ENCODE data around the gene PRKCA.

PRKCA gene

GRCh38 chr17:66755944-66756290 is 453.5 kb downstream of the PRKCA start:
- no peak for DNase-seq

- DNase-seq: no peak
These were observed 457.9 kb downstream of the PRKCA start for GRCh38 chr17:66760324-66760723.

DNA sequence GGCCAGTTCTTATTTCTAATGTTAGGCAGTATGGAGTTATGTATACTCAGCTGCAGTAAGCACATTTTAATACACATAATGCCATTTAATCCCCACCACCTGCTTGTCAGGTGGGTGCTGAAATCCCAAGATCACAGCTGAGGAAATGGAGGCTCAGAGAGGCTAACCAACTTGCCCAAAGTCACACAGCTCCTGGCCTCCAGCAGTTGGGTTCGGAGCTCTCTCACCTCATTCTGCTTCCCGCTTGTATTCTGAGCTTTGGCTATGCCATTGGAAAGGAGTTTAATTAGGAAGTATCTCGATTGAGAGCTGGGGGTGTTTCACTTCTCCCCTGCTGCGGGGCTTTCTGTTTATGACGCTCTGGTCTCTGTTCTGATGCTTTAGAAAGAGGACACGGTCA is 459.9 kb downstream of the PRKCA start:
- no peak for DNase-seq

GRCh38 chr17:66763056-66763455 is 460.6 kb downstream of the PRKCA start:
- no peak for DNase-seq

DNA sequence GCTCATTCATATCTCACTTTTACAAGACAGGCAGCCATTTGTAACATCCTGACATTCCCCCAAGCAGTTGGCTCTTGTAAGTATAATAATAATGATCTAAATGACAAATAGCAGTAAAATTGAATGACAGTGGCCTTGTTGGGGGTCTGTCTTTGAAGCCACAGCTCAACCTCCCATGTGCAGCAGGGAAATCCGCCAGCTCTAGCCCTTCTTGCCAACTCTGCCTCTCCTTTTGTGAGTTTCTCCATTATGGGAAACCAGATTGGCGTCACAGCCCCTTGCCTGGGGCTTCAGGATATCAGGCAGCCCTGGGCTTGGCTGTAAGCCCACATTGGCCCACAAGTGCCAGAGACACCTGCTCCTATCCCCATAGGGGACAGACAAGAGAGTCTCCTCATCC is 462.1 kb downstream of the PRKCA start:
- no peak for DNase-seq

DNA sequence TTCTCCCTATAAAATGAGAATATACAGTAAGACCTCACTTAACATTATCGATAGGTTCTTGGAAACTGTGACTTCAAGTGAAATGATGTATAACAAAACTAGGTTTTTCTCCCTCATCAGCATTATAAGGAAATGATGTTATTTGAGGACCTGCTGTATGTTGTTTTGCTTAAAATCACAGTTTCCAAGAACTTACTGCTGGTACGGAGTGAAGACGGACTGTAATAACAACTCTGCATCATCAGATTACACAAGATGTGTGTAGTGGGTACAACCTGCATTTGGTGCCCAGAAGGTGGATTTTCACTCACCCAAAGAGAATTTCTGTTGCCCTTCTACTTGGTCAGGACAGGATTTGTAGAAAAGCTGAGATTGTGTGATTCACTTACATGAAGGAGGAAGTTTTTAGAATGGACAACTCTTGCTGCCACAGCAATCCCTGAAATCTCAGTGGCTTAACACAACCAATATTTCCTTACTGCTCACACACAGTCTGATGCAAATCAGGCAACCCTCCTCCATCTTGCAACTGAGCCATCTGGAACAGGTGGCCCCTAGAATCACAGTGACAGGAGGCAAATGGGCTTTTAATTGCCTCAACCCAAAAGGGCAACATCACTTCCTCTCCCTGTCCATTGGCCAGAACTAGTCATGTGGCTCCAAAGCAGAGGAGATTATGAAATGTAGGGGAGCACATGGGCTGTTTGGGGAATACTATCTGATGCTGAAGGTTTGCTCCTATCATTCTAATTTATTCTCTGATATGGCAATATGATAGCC is 464.9 kb downstream of the PRKCA start:
- no peak for DNase-seq

DNA sequence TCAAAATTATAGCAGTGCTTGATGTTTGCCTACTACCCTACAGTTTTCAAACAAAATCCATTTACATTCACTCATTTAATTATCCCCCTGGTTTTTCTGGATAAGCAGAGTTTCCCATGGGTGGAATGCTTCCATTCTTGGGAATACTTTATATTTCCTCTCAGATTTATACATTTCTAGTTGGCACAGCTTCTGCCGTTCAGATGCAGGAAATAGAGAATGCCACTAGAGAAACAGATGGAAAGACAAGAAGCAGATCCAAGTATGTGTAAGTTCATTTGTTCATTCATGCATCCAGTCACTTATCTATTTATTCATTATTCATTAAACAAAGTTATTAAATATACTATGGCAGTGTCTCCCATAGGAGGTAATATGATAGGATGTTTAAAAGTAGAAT is 467.5 kb downstream of the PRKCA start:
- DNase-seq: no peak

DNA sequence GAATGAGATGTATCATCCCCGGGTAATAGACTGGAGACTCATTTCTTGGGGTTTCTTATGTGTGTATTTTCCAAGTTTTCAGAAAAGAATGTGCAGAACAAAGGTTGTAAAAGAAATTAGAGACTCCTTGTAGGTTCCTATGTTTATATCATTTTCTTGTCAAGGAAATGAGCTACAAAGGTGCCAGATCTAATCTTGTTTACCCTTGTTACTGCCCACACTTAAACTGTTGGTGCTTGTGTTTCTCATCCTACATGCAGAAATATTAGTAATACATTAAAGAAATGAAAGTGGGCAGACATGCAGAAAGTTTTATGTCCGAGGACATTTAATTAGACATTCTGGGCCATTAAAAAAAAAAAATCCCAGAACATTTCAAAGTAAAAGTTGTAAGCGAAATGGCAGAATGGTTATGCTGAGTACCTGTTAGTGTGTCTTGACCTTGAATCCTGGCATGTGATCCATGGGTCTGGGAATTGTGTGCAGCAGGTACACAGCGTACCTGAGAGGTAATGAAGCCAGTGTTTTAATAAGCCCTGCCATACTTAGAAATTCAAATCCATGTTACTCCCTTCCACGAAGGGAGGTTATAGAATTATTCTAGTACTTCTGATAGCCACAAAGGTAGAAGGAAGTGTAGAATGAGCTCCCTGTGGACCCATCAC is 469.9 kb downstream of the PRKCA start:
- DNase-seq: no peak

- no peak for DNase-seq
These were observed 472.9 kb downstream of the PRKCA start for GRCh38 chr17:66775271-66775670.

GRCh38 chr17:66775881-66776400 is 473.5 kb downstream of the PRKCA start:
- DNase-seq: no peak

DNA sequence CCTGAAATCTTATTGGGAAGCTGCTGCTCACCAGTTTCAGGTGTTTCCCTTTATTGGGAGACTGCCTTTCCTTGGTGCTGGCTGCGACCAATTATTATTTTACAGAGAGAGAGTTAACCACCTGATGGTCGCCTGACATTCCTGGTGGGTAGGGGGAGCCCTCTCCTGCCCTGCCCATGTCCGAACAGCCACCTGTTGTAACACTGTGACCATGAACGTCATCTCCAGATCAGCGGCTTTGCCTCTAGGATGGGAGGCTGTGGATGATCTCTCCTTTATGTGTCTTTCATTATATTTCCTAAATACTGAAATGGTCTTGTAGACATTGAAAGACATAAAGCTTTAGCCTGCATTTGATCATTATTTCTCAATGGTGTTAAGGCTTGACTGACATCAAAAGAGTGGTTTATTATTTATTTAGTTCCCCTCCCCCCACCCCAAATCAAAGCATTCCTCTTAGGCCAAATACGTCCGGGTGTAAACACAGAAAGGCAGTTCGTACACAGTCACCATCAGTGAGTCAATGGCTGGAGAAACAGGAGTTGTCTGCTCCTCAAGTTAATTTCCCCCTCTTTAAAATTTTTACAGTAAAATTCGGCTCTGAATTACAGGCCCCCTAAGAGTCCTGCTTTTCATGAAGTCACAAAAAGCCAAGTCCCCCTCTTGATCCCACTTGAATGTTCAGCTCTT is 474.7 kb downstream of the PRKCA start:
- no peak for DNase-seq

- no peak for DNase-seq
These were observed 475.3 kb downstream of the PRKCA start for GRCh38 chr17:66777689-66778225.

DNA sequence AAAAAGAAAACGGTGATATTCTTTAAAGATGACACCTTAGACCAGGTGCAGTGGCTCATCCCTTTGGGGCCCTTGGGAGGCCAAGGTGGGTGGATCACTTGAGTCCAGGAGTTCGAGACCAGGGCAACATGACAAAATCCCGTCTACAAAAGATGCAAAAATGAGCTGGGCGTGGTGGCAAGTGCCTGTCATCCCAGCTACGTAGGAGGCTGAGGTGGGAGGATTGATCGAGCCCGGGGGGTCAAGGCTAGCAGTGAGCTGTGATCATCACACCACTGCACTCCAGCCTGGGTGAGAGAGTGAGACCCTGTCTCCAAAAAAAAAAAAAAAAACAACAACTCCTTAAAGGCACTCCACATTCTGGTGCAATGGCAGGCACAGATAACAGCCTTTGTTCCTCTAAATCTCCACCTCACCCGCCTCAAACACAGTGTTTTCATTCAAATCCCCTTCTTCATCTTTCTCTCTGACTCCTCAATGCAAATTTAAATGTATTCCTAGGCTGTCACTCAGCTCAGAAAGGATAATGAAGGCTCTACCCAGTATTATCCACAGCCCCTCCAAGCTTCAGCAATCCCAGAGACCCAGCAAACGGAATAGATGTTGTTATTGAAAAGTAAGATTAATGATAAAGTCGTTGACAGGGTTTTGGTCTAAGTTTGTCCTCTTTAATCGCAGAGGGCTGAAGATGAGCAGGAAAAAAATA is 476.3 kb downstream of the PRKCA start:
- DNase-seq: no peak

DNA sequence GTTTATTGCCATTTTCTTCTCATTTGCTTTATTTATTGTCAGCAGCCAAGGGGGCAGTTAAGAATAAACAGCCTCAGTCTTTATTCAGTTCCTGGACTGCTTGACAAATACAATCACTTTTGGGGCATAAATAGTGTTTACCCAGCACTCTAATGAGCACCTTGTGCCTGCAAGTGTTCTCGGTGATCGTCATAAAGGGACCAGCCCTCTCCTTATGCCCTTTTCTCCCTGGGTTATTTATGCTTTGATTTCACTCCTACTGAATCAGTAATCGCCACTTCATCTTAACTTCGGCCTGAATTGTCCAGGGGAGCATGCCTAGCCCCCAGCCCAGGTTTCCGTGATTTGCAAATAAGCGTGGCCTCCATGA is 476.8 kb downstream of the PRKCA start:
- no peak for DNase-seq

- DNase-seq: no peak
These were observed 478.7 kb downstream of the PRKCA start for GRCh38 chr17:66781135-66781534.

GRCh38 chr17:66782851-66783250 is 480.4 kb downstream of the PRKCA start:
- no peak for DNase-seq

GRCh38 chr17:66783656-66784381 is 481.4 kb downstream of the PRKCA start:
- DNase-seq: no peak

DNA sequence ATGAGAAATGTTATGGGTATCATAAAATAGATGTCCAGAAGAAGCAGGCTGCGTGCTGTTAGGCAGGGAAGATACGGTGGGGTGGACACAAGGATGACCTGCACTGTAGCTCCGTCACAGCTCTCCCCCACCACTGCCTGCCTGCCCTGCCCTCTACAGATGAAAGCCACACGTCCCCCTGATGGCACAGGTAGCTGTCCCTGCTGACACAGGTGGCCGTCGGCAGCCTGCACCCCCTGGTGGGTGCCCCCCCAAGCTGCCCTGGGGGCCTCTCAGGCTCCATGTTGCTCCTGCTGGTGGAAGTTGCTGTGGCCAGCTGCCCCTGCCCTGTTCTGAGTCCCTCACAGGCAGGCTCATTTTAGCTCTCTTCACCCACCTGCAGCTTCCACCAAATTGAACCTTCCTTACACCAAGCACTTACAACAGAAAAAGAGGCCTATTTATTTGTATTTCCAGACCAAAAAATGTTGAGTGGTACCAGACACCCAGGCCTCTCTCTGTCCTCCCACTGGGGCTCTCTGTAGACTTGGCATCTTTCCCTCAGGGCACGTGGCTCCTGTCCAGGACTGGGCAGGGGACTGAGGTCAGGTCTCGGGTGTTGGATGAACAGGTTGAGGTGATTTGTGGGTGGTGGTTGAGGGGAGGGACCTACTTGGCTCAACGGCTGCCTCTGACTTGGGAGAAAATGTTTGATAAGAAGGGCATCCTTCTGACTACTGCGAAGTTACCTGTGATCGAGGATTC is 482.4 kb downstream of the PRKCA start:
- DNase-seq: no peak

DNA sequence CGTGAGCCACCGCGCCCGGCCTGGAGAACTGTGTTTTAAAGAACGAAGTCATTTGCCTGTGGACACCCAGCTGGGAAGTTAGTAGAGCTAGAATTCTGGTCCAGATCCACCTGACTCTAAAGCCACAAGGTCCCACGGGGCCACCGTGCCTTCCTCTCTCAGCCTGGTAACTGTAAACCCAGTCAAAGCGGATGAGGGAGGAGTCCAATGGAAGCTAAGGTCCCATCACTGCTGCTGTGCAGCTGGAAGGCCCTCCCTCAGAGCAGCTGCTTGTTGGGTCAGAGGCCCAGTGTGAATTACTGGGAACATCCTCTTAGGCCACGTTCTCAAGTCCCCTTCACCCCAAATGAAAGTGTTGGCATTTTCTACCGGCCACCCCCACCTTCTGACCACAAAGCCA is 483.7 kb downstream of the PRKCA start:
- no peak for DNase-seq

- no peak for DNase-seq
These were observed 485.5 kb downstream of the PRKCA start for GRCh38 chr17:66787914-66788313.

DNA sequence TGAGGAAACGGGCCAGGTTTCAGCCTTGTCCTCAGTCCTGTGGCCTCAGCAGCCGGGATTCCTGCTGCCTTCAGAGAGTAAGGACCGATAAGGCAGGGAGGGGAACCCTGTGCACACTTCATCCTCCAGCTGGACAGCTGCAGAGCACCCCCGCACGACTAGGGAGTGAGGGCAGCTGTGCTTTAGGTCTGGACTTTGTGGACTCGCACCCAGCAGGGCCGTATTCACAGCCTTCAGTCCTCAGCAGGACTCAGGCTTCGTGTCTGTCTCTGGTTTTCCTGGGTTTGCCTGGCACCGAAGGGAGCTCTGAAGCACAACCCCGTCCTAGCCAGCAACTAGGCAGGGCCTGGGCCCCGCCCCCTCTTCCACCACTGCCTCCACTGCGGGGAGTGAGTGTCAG is 486.7 kb downstream of the PRKCA start:
- DNase-seq: no peak
